ENCODE results near the gene CD248. TPM values are rescaled to one million over a fixed set of nuclear protein-coding genes. Genes with fewer than 3 reads are reported as not detected.

Gene CD248
- total RNA-seq, 4 donors from 2014 or later: 29.9 to 69.7 (median 47.3) TPM

DNA sequence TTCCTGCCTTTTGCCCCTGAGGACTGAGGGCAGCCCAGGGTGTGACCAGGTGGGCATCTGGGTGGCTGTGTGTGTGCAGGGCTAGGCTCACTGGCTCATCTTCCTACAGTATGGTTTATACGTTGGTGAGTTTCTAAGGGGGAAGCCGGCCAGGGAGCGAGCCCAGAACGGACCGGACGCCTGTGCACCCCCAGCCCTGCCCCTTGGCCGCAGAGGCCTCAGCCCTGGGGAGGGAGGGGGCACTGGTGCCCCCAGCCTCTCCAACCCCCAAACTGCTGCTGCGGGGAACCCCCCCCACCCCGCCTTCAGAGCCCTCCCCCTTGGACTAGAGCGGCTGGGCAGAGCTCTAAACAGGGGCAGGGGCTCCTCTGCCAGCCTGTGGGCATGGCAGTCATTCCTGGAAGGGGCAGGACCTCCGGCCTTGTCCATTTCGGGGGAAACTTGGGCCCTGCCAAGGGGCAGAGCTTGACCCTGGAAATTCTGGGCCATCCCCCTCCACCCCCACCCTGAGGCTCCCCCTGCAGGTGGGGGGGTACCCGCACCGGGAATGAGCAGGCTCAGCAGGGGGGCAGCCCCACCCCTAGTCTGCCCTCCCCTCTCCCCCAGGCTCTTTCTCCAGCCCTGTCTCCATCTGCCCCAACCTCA lies 33.3 kb downstream of the CD248 start:
- no peak overlapping the region for H3K27ac ChIP-seq
- H3K4me3 ChIP-seq: no peak overlapping the region
- peaks cover 0 to 33% (median 0%) of the 10 kb centered on the region in 3 donors for H3K36me3 ChIP-seq
- H3K9me3 ChIP-seq: no peaks in the 10 kb centered on the region
- WGBS, 2 donors: 63 to 78% methylated on average over 10 to 14 of the region's 14 CpGs
- DNase-seq (ENCODE audit: low spot score in 2 of 2): no peak
- H3K27me3 ChIP-seq: peaks cover 0 to 3% of the 10 kb centered on the region in 2 donors
- no peak for TF ChIP-seq POLR2A (IDR thresholded peaks at IDR 0.05)
- TF ChIP-seq EP300 (IDR thresholded peaks at IDR 0.05): no peak
- TF ChIP-seq, protein P1, sequence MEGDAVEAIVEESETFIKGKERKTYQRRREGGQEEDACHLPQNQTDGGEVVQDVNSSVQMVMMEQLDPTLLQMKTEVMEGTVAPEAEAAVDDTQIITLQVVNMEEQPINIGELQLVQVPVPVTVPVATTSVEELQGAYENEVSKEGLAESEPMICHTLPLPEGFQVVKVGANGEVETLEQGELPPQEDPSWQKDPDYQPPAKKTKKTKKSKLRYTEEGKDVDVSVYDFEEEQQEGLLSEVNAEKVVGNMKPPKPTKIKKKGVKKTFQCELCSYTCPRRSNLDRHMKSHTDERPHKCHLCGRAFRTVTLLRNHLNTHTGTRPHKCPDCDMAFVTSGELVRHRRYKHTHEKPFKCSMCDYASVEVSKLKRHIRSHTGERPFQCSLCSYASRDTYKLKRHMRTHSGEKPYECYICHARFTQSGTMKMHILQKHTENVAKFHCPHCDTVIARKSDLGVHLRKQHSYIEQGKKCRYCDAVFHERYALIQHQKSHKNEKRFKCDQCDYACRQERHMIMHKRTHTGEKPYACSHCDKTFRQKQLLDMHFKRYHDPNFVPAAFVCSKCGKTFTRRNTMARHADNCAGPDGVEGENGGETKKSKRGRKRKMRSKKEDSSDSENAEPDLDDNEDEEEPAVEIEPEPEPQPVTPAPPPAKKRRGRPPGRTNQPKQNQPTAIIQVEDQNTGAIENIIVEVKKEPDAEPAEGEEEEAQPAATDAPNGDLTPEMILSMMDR (IDR thresholded peaks at IDR 0.05): no peak
- peaks cover 0 to 53% (median 20%) of the 10 kb centered on the region in 4 donors for H3K4me1 ChIP-seq

DNA sequence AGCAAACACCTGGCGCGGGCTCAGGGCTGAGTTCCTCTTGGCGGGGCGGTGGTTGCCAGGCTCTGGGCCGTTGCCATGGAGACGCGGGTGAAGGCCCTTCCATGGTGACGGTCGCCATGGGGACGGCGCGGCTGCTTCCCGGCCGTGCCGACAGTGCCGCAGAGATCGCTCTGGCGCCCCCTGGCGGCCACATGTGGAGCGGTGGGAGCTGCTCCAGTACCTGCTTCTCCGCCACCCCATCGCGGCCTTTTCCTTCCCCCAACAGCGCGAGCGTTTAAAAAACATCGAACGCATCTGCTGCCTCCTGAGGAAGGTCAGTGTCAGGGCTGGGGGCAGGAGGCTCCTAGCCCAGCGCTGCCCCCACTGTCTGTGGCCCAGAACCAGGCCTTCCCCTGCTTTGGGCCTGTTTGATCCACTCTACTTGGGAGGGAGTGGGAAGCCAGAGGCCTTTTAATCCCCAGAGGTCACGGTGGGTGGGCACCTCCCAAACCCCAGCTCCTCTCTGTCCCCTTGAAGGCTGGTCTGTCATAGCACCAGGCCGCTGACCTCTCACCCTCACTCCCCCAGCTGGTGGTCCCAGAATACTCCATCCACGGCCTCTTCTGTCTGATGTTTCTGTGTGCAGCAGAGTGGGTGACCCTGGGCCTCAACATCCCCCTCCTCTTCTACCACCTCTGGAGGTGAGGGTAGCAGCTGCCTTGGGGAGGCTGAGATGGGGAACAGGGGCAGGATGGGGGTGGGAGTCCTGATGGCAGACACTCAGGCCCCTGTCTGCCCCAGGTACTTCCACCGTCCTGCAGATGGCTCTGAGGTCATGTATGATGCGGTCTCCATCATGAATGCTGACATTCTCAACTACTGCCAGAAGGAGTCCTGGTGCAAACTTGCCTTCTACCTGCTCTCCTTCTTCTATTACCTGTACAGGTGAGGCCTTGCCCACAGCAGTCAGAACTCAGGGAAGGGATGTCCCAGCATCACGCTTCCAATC lies 34.1 kb downstream of the CD248 start:
- Histone ChIP-seq H3K27ac (peak overlapping the region in 2 of 4 donors; percentile 52 to 65), H3K9me3 (no peaks in the 10 kb centered on the region), H3K4me3 (no peak overlapping the region), H3K36me3 (peaks cover 0 to 33% (median 0%) of the 10 kb centered on the region in 3 donors), H3K4me1 (peaks cover 0 to 52% (median 17%) of the 10 kb centered on the region in 4 donors), H3K27me3 (peaks cover 0 to 3% of the 10 kb centered on the region in 2 donors)
- 10 to 17% methylated on average over 25 to 33 of the region's 35 CpGs for WGBS, 2 donors
- peak; percentile 14 to 73 for TF ChIP-seq EP300 (IDR thresholded peaks at IDR 0.05)
- TF ChIP-seq POLR2A (IDR thresholded peaks at IDR 0.05): no peak
- TF ChIP-seq, protein P1 (IDR thresholded peaks at IDR 0.05): peak; percentile 97 to 99 (median 98)
- peak; percentile 96 to 98 for DNase-seq (ENCODE audit: low spot score in 2 of 2)

DNA sequence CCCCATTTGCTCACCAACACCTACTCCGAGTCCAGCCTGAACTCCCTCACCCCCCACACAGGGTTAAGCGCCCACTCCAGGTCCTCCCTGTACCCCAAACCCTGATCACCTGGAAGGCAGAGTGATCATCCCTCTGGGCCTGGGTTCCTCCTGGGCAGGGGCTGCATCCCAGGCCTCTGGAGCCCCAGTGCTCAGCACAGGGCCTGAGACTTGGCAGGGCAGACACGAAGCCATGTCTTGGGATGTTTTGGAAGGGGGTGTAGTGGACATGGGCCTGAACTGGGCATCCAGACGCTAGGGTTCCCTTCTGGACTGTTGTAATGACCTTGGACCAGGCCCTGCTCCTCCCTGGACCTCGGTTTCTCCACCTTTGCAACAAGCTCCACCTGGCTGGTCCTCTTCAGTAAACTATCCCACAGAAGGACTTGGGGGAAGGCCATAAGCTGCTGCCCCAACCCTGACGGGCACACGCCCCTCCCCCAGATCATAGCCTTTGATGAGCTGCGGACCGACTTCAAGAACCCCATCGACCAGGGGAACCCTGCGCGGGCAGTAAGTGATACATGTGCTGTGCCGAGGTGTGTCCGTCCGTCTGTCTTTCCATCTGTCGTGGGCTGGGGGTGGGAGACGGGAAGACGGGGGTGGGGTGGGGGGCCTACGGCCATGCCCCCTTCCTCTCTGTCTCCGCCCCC lies 34.9 kb downstream of the CD248 start:
- DNase-seq (ENCODE audit: low spot score in 2 of 2): no peak
- no peak overlapping the region for H3K4me3 ChIP-seq
- H3K36me3 ChIP-seq: peaks cover 0 to 35% (median 0%) of the 10 kb centered on the region in 3 donors
- H3K9me3 ChIP-seq: no peaks in the 10 kb centered on the region
- H3K27me3 ChIP-seq: peaks cover 0 to 3% of the 10 kb centered on the region in 2 donors
- no peak for TF ChIP-seq EP300 (IDR thresholded peaks at IDR 0.05)
- TF ChIP-seq POLR2A (IDR thresholded peaks at IDR 0.05): no peak
- TF ChIP-seq, protein P1 (IDR thresholded peaks at IDR 0.05): no peak
- WGBS, 2 donors: 26 to 65% methylated on average over 5 to 20 of the region's 20 CpGs
- H3K4me1 ChIP-seq: peaks cover 0 to 51% (median 16%) of the 10 kb centered on the region in 4 donors
- H3K27ac ChIP-seq: no peak overlapping the region

DNA sequence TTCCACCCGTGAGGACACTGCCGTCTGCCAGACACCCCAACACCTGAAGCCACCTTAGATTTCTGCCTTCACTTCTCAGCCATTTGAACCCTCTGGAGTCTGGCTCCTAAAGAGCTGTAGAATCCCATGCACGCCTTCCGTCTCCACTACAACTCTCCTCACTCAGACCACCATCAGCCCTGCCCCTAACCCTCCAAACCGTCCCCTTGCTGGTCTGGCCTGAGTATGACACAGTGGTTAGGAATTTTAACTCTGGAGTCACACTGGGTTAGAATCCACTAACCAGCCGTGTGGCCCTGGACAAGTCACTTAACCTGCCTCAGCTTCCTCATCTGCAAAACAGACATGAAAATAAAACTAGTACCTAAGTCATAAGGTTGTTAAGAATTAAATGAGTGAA lies 35.8 kb downstream of the CD248 start:
- WGBS, 2 donors: 74 to 77% methylated on average over 6 of the region's 6 CpGs
- TF ChIP-seq, protein P1 (IDR thresholded peaks at IDR 0.05): no peak
- TF ChIP-seq EP300 (IDR thresholded peaks at IDR 0.05): no peak
- TF ChIP-seq POLR2A (IDR thresholded peaks at IDR 0.05): no peak
- Histone ChIP-seq H3K27me3 (peaks cover 0 to 3% of the 10 kb centered on the region in 2 donors), H3K27ac (no peak overlapping the region), H3K4me1 (peaks cover 0 to 42% (median 15%) of the 10 kb centered on the region in 4 donors), H3K36me3 (peaks cover 0 to 36% (median 0%) of the 10 kb centered on the region in 3 donors), H3K4me3 (no peak overlapping the region), H3K9me3 (no peaks in the 10 kb centered on the region)
- DNase-seq (ENCODE audit: low spot score in 2 of 2): no peak
